ENCODE results near the gene PIP4K2C.
A peak's percentile ranks its signal among the peaks of the same experiment; 100 is the strongest.

The PIP4K2C gene

GRCh38 chr12:57546438-57547287 lies 44.3 kb upstream of the PIP4K2C start, which contains the start of gene DCTN2:
Gene DCTN2 (minus strand): TSS chr12:57547192. CDS start chr12:57547063, 129 bp downstream.
- H3K36me3 ChIP-seq (ENCODE audit: low read depth), result peaks cover 27% of the 10 kb centered on the region

GRCh38 chr12:57547288-57548012 lies 43.5 kb upstream of the PIP4K2C start:
- Histone ChIP-seq H3K27me3 (ENCODE audit: insufficient read depth, poor library complexity, severe bottlenecking) (no peaks in the 10 kb centered on the region), H3K4me1 (ENCODE audit: insufficient read depth, poor library complexity, severe bottlenecking) (peaks cover 8% of the 10 kb centered on the region), H3K27ac (ENCODE audit: poor library complexity, severe bottlenecking) (peak overlapping the region; percentile 67), H3K4me3 (ENCODE audit: severe bottlenecking) (peak overlapping the region; percentile 98), H3K36me3 (ENCODE audit: low read depth) (peaks cover 20% of the 10 kb centered on the region), H3K9me3 (ENCODE audit: severe bottlenecking) (no peaks in the 10 kb centered on the region)
- ATAC-seq (ENCODE audit: low read depth) (no peak), DNase-seq (ENCODE audit: low spot score) (no peak)
- no peak for TF ChIP-seq CTCF (IDR thresholded peaks at IDR 0.05; ENCODE audit: poor library complexity, severe bottlenecking)

More at GRCh38 chr12:57546438-57547287, 44.3 kb upstream of the PIP4K2C start, which contains the start of gene DCTN2:
- ATAC-seq (ENCODE audit: low read depth) (peak; percentile 96), DNase-seq (ENCODE audit: low spot score) (peak; percentile 96)
- Histone ChIP-seq H3K27me3 (ENCODE audit: insufficient read depth, poor library complexity, severe bottlenecking) (no peaks in the 10 kb centered on the region), H3K4me1 (ENCODE audit: insufficient read depth, poor library complexity, severe bottlenecking) (peaks cover 8% of the 10 kb centered on the region), H3K9me3 (ENCODE audit: severe bottlenecking) (no peaks in the 10 kb centered on the region), H3K4me3 (ENCODE audit: severe bottlenecking) (peak within 1 kb of the TSS; percentile 98), H3K27ac (ENCODE audit: poor library complexity, severe bottlenecking) (peak within 1 kb of the TSS; percentile 67)
- peak; percentile 9 for TF ChIP-seq CTCF (IDR thresholded peaks at IDR 0.05; ENCODE audit: poor library complexity, severe bottlenecking)

GRCh38 chr12:57548013-57548315 lies 43.0 kb upstream of the PIP4K2C start:
- no peak overlapping the region for H3K4me3 ChIP-seq (ENCODE audit: severe bottlenecking)
- no peak for TF ChIP-seq CTCF (IDR thresholded peaks at IDR 0.05; ENCODE audit: poor library complexity, severe bottlenecking)
- peaks cover 15% of the 10 kb centered on the region for H3K36me3 ChIP-seq (ENCODE audit: low read depth)
- no peaks in the 10 kb centered on the region for H3K27me3 ChIP-seq (ENCODE audit: insufficient read depth, poor library complexity, severe bottlenecking)
- ATAC-seq (ENCODE audit: low read depth) (no peak), DNase-seq (ENCODE audit: low spot score) (no peak)
- no peaks in the 10 kb centered on the region for H3K9me3 ChIP-seq (ENCODE audit: severe bottlenecking)
- no peak overlapping the region for H3K27ac ChIP-seq (ENCODE audit: poor library complexity, severe bottlenecking)
- peaks cover 8% of the 10 kb centered on the region for H3K4me1 ChIP-seq (ENCODE audit: insufficient read depth, poor library complexity, severe bottlenecking)

GRCh38 chr12:57548488-57548887 lies 42.5 kb upstream of the PIP4K2C start:
- no peak for DNase-seq (ENCODE audit: low spot score)
- no peak overlapping the region for H3K27ac ChIP-seq (ENCODE audit: poor library complexity, severe bottlenecking)

More at GRCh38 chr12:57548488-57548887, 42.5 kb upstream of the PIP4K2C start:
- Histone ChIP-seq H3K9me3 (ENCODE audit: severe bottlenecking) (no peaks in the 10 kb centered on the region), H3K36me3 (ENCODE audit: low read depth) (peaks cover 15% of the 10 kb centered on the region), H3K27me3 (ENCODE audit: insufficient read depth, poor library complexity, severe bottlenecking) (no peaks in the 10 kb centered on the region), H3K4me3 (ENCODE audit: severe bottlenecking) (no peak overlapping the region), H3K4me1 (ENCODE audit: insufficient read depth, poor library complexity, severe bottlenecking) (peaks cover 8% of the 10 kb centered on the region)
- ATAC-seq (ENCODE audit: low read depth), result no peak
- TF ChIP-seq CTCF (IDR thresholded peaks at IDR 0.05; ENCODE audit: poor library complexity, severe bottlenecking), result no peak
